ENCODE data around the gene CD69.

The CD69 gene

GRCh38 chr12:9779209-9779608 is 18.5 kb upstream of the CD69 start:
- DNase-seq = no peak

GRCh38 chr12:9776781-9777180 is 16.1 kb upstream of the CD69 start:
- no peak for DNase-seq

GRCh38 chr12:9773216-9773877 is 12.6 kb upstream of the CD69 start:
- no peak for DNase-seq

- no peak for DNase-seq
Measured at GRCh38 chr12:9763025-9763424, 2.3 kb upstream of the CD69 start.

- DNase-seq = no peak
Measured at GRCh38 chr12:9762369-9762768, 1.7 kb upstream of the CD69 start.

- DNase-seq = no peak
Measured at GRCh38 chr12:9761419-9761781, 699 bp upstream of the CD69 start.

GRCh38 chr12:9760120-9760519 is 581 bp downstream of the CD69 start:
- no peak for DNase-seq

- DNase-seq = no peak
Measured at GRCh38 chr12:9759694-9760093, 1.0 kb downstream of the CD69 start.

DNA sequence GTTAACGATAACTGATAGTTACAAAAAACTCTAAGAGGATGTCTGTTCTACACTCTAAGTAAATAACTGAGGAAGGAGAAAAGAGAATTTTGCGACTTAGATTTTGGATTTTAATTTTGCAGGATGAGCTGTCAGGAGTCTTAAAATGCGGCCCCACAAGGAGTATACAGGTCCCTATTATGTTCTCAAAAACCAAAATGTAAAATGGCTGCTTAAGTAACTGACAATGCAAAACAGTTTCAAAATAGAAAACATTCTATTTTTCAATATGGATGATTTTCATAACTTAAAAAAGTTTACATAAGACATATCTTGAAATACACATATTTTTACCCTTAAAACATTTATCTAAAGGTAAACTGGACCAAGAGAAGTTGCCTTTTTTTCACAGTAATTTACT is 2.6 kb downstream of the CD69 start:
- DNase-seq = no peak

GRCh38 chr12:9757433-9758025 is 3.2 kb downstream of the CD69 start:
- no peak for DNase-seq

DNA sequence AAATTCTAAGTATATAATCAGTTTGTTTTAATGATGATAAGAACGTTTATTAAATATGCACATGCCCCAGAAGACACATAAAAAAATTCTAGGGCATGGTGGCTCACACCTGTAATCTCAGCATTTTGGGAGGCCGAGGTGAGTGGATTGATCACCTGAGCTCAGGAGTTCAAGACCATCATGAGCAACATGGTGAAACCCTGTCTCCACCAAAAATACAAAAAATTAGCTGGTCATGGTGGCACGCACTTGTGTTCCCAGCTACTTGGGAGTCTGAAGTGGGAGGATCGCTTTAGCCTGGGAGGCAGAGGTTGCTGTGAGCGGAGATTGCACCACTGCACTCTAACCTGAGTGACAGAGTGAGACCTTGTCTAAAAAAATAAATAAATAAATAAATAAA is 4.0 kb downstream of the CD69 start:
- no peak for DNase-seq

- no peak for DNase-seq
Measured at GRCh38 chr12:9756170-9756569, 4.5 kb downstream of the CD69 start.

- no peak for DNase-seq
Measured at GRCh38 chr12:9755567-9755966, 5.1 kb downstream of the CD69 start.

- DNase-seq = no peak
Measured at GRCh38 chr12:9755035-9755434, 5.7 kb downstream of the CD69 start.

DNA sequence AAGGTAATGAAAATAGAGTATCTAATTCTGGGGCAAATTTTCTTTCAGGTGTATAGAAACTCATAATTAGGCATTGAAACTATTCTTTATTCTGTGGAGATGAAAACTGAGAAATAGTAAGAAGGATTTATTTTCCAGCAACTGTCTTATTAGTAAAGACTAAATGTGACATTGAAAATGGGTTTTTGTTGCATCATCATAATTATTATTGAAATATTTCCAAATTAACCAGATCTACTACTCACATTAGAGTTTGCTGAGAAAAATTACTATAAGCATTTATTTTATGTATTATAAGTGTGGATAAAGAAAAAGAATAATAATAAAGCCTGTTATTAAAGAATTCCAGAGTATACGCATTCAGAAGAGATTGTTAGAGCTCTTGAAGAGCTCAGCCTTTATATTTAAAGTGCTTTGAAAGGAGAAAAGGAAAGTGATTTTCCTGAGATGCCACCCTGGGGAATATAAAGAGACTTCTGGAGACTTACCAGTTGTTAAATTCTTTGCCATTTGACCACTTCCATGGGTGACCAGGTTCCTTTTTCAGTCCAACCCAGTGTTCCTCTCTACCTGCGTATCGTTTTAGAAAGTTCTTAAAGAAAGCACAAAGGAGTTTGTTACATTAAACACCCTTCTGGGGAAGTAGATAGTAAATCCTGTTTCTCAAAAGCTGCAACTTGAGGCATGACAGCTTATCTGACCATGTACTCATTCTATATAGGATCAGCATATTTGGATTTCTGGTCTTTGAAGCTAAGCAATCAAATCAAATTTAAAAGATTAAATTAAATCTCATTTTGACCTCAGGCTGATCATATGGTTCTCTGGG is 6.4 kb downstream of the CD69 start:
- no peak for DNase-seq

- no peak for DNase-seq
Measured at GRCh38 chr12:9753498-9753897, 7.2 kb downstream of the CD69 start.

DNA sequence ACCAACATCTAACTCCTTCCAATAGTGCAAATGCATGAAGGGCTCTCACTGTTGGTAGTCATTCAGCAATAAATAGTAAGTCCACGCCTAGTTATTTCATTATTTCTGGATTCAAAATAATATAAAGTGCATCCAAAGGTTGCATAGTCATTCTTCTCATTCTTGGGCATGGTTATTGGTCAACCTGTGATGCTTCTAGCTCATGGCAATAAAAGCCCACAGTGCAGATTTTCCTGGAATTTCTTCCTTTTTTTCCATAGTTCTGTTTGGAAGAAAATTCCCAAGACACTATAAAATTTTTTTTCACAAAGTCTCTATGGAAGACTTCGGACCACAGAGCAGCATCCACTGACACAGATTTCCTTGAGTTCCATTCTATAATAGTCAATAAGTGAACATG is 7.6 kb downstream of the CD69 start:
- DNase-seq = no peak

- DNase-seq = no peak
Measured at GRCh38 chr12:9752145-9752933, 8.4 kb downstream of the CD69 start.

DNA sequence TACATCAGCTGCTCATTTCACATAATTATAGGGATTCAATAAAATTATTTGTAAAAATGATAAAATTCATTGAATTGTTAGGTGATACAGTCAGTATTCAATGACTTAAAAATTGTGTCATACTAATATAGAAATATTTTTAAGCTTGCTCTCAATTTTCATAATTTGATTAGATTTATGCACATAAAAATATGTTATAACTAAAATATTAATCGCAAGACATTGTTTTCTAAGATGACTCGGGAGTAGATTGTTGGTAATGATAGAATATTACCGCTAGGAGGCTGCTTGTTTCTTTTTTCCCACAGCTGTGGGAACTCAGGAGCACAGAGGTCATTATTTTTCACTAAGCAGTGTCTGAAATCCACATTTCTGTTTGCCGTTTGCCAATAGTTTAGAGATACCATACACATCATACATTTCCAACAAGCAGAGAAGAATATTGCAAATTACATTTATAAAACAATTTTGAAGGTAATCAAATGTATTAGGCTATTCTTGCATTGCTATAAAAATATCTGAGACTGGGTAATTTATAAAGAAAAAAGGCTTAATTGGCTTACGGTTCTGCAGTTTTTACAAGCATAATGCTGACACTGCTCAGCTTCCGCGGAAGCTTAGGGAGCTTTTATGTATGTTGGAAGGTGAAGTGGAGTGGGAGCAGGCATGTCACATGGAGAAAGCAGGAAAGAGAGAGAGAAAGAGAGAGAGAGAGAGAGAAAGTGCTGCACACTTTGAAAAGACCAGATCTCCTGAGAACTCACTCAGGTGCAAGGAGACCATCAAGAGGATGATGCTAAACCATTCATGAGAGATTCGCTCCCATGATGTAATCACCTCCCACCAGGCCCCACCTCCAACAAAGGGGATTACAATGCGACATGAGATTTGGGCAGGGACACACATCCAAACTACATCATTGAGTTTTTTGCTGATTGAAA is 9.2 kb downstream of the CD69 start:
- peak; percentile 42 for DNase-seq

DNA sequence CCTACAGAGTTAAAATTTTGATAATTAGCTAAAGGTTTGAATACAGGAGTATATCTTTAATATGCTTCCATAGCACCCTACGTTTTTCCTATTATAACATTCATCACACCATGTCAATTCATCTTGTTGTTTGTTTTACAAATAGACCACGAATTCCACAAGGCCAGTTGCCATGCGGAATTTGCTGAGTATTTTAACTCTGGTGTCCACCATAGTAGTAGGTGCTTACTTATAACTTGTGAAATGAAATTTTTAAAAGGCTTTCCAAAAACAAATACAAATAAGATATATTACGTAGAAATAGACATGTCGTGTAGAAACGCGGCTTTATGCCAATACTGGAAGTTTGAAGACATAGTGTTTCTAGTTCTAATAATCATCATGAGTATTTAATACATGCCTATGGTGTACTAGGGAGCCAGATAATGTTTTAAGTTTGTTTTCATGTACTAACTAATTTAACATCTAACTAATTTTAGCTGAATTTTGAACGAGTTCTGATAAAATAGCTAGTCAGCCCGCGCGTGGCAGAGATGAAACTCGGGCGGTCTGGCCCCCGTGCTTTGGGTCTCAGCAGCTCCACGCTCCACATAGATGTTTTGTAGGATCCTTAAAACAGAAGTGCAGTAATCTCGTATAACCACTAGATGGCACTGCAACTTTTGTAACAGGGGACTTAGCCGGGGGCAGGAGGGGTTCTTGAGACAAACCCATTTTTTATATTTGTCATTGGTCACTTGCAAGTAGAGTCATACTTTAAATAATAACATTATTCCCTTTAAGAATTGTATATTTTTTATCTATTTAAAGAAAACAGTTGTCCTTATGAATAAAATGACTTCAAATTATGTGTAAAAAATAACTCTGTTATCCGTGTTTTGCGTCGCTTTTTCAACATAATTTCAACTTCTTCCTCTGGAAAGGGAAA is 10.2 kb downstream of the CD69 start:
- peak; percentile 51 for DNase-seq

GRCh38 chr12:9749640-9750039 is 11.1 kb downstream of the CD69 start:
- DNase-seq = no peak

Measured in NCI-H1694 (cell line).